ENCODE results near the gene NUMA1. TPM values are rescaled to one million over a fixed set of nuclear protein-coding genes. Genes with fewer than 3 reads are reported as not detected.

NUMA1 gene
- total and polyA plus RNA-seq, 9 of the 15 experiments (the other 6 are each of a cell fraction or from before 2014, with no cell fraction given) = 4.1 to 104 (median 51.2) TPM

- TF ChIP-seq ZNF609 (CRISPR knock-in tag; IDR thresholded peaks at IDR 0.05; ENCODE audit: borderline replicate concordance) = no peak
- no peak for TF ChIP-seq ZNF224 (CRISPR knock-in tag; IDR thresholded peaks at IDR 0.05)
- TF ChIP-seq PBX2 (CRISPR knock-in tag; IDR thresholded peaks at IDR 0.05; ENCODE audit: low read depth) = no peak
- TF ChIP-seq PBX2 (tag; conservative IDR thresholded peaks at IDR 0.05; ENCODE audit: low read depth) = 0 out of 2 replicates have a peak, but pooled peaks have one; percentile 26
- TF ChIP-seq SRSF1 (IDR thresholded peaks at IDR 0.05; ENCODE audit: low read depth, low read length) = no peak
- no peak for TF ChIP-seq HNRNPL (IDR thresholded peaks at IDR 0.05; ENCODE audit: low read depth, low read length)
- TF ChIP-seq NCOA1 (IDR thresholded peaks at IDR 0.05; ENCODE audit: low read depth) = peak; percentile 66; the same call in 1 of the 2 replicates
- TF ChIP-seq ZNF408 (CRISPR knock-in tag; IDR thresholded peaks at IDR 0.05; ENCODE audit: low read depth) = no peak
- TF ChIP-seq ZNF639 (CRISPR knock-in tag; conservative IDR thresholded peaks at IDR 0.05 in 1 of 2, IDR thresholded peaks at IDR 0.05 in 1 of 2) = peak in 1 of 2 experiments; percentile 65; a peak in 2 of 4 replicates
- TF ChIP-seq NCOA6 (IDR thresholded peaks at IDR 0.05) = no peak
- TF ChIP-seq POLR3A (IDR thresholded peaks at IDR 0.05; ENCODE audit: borderline replicate concordance, extremely low read depth, insufficient read depth, insufficient read length) = no peak
- TF ChIP-seq LEF1 (IDR thresholded peaks at IDR 0.05) = no peak; the same call in 1 of the 2 replicates
- TF ChIP-seq ZNF282 (CRISPR knock-in tag; IDR thresholded peaks at IDR 0.05) = no peak
- TF ChIP-seq BCOR (IDR thresholded peaks at IDR 0.05) = no peak; the same call in 1 of the 2 replicates
- TF ChIP-seq GTF3C2 (IDR thresholded peaks at IDR 0.05; ENCODE audit: borderline replicate concordance, extremely low read depth, insufficient read length) = no peak
- TF ChIP-seq SNRNP70 (optimal IDR thresholded peaks at IDR 0.05; ENCODE audit: low read depth, low read length) = no peak
These were observed 84.5 kb downstream of the NUMA1 start (continued) for GRCh38 chr11:71995726-71996291.

Measured in K562 (cell line).